ENCODE results near the gene KLF3.

KLF3 gene

GRCh38 chr4:38743866-38744265 lies 79.9 kb downstream of the KLF3 start:
- DNase-seq (ENCODE audit: low read depth), result no peak

- DNase-seq (ENCODE audit: low read depth), result no peak
Observed at GRCh38 chr4:38745881-38746280, 81.9 kb downstream of the KLF3 start.

DNA sequence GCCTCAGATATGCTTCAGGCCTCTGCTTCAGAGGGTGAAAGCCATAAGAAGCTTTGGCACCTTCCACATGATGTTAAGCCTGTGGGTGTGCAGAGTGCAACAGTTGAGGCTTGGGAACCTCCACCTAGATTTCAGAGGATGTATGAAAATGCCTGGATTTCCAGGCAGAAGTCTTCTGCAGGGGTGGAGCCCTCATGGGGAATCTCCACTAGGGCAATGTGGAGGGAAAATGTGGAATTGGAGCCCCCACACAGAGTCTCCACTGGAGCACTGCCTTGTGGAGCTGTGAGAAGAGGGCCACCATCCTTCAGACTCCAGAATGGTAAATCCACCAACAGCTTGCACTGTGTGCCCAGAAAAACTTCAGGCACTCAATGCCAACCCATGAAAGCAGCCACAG lies 83.6 kb downstream of the KLF3 start:
- DNase-seq (ENCODE audit: low read depth), result no peak

- DNase-seq (ENCODE audit: low read depth), result no peak
Observed at GRCh38 chr4:38749336-38749735, 85.3 kb downstream of the KLF3 start.

Data from stimulated activated CD8-positive, alpha-beta memory T cell treated with anti-CD3 and anti-CD28 coated beads, Interleukin-4, amount 100 ng/mL, for 24 hours (primary cell).